ENCODE measurements around the gene AVL9.
"Not testable (repeated sequence)": the region's sequence is repeated elsewhere in the genome, so short reads cannot be mapped to it uniquely, and the experiment has no call there.

Gene AVL9

DNA sequence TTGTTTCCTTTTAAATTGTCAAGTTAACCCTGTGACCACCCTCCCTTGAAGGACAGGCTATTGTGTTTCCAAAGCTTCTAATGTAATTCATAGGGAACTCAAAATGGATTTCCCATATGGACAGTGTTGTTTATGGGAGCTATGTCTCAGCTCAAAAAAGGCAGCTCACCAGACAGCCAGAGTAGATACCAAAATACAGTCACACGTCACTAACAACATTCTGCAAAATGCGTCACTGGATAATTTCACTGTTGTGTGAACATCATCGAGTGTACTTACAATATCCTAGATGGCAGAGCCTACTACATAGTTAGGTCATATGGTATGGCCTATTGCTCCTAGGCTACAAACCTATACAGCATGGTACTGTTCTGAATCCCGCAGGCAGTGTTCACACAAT is 97.4 kb downstream of the AVL9 start:
- DNase-seq: no peak

- no peak for DNase-seq
These were observed 99.7 kb downstream of the AVL9 start for GRCh38 chr7:32594965-32595490.

DNA sequence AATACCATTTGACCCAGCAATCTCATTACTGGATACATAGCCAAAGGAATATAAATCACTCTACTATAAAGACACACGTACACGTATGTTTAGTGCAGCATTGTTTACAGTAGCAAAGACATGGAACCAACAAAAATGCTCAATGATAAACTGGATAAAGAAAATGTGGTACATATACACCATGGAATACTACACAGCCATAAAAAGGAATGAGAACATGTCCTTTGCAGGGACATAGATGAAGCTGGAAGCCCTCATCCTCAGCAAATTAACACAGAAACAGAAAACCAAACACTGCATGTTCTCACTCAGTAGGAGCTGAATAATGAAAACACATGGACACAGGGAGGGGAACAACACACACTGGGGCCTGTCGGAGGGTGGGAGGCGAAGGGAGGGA is 105.9 kb downstream of the AVL9 start:
- DNase-seq: not testable (repeated sequence)

DNA sequence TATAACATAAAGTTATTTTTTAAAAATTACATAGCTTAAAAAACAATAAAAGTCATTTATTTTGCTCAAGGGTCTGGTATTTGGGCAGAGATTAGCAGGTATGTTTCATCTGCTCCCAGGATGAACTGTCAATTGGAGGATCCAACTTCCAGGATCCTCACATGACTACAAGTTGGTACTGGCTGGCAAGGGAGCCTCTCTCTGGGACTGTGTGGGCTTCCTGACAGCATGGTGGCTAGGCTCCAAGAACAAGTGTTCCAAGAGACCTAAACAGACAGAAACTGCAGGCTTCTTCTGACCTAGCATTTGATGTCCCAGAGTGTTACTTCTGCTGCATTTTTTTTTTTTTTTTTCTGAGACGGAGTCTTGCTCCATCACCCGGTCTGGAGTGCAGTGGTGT is 107.2 kb downstream of the AVL9 start:
- DNase-seq: no peak

- not testable (repeated sequence) for DNase-seq
These were observed 108.2 kb downstream of the AVL9 start for GRCh38 chr7:32603492-32603891.

GRCh38 chr7:32604047-32604446 is 108.8 kb downstream of the AVL9 start:
- DNase-seq: not testable (repeated sequence)

GRCh38 chr7:32605032-32605431 is 109.7 kb downstream of the AVL9 start:
- DNase-seq: no peak

GRCh38 chr7:32609463-32609862 is 114.2 kb downstream of the AVL9 start:
- no peak for DNase-seq

GRCh38 chr7:32611201-32612099 is 116.2 kb downstream of the AVL9 start:
- no peak for DNase-seq

DNA sequence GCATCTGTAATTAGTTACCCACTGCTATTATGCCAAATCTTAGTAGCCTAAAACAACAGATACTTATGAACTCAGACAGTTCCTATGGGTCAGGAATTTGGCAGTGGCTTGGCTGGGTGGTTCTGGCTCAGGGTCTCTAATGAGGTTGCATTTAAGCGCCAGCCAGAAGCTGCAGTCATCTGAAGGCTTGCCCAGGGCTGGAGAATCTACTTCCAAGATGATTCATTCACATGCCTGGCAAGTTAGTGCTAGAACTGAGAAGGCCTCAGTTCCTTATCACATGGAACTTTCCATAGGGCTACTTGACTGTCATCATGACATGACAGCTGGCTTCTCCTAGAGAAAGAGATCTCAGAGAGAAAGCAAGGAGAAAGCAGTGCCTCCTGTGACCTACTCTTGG is 121.3 kb downstream of the AVL9 start:
- no peak for DNase-seq

DNA sequence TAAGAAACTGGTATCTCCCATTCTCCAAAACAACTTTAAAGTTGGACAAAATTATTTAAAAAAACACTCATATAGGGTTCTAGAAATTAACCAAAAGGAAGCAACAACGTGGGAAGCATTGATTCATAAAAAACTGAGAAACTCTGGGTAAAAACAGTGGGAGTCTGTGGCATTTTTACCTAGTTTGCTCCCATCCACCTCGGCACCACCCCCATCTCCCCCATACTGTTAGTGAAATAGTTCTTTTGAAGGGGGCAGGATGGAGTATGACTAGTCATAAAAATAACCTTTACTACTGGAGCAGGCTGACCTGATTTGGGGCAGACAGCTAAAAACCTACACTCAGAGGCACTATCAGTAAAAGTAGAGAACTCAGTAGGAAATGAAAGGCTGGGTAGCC is 123.2 kb downstream of the AVL9 start:
- no peak for DNase-seq

DNA sequence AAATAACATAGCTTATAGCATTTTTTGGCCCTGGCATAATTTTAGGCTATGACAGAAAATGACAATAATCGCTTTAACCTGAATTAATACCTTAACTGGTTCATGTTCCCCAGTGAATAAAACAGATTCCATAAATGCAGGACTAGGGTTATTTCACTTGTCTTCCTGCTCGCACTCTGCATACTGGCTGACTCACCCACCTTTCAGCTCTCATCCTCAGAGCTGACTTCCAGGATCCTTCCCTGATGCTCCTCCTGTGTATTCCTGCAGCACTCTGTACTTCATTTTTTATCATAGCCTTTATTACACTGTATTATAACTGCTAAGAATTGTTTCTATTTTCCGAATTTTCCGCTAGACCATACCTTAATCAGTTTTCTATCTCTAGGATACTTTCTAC is 123.7 kb downstream of the AVL9 start:
- DNase-seq: no peak

DNA sequence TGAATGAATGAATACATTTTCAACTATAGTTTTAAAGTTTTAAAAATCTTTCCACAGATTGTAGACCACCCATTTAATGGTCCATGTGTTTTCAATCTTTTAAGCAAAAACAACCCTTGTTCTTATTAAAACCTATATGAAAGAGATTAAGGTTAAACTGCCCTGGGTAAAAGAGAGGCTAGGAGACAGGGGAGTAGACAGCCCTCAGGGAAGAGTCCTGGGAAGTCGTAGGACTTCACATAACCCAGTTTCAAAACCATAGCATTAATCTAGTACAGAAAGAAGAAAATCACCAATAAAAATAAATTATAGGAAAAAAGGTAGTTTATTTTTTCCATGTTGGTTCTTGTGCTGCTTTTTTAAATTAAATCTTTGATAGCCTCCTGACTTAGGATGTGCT is 124.1 kb downstream of the AVL9 start:
- DNase-seq: not testable (repeated sequence)

GRCh38 chr7:32631021-32631420 is 135.7 kb downstream of the AVL9 start:
- DNase-seq: no peak

GRCh38 chr7:32631590-32632497 is 136.6 kb downstream of the AVL9 start:
- DNase-seq: not testable (repeated sequence)

DNA sequence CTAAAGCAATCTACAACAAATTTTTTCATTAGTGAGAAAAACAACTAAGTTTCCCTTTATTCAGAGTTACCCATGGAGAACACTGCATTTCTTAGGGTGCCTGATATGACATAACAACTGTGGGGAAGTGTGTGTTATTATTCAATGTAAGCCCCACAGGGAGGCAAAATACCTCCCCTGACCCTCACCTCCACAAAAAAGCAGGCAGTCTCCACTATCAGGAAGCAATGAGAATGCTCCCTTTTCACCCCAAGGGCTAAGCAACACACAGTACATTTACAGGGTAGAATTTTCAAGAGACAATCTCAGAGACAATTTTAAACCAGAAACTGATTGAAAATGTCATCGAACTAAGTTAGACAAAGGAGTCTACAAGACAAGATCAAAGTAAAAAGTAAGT is 138.2 kb downstream of the AVL9 start:
- not testable (repeated sequence) for DNase-seq

DNA sequence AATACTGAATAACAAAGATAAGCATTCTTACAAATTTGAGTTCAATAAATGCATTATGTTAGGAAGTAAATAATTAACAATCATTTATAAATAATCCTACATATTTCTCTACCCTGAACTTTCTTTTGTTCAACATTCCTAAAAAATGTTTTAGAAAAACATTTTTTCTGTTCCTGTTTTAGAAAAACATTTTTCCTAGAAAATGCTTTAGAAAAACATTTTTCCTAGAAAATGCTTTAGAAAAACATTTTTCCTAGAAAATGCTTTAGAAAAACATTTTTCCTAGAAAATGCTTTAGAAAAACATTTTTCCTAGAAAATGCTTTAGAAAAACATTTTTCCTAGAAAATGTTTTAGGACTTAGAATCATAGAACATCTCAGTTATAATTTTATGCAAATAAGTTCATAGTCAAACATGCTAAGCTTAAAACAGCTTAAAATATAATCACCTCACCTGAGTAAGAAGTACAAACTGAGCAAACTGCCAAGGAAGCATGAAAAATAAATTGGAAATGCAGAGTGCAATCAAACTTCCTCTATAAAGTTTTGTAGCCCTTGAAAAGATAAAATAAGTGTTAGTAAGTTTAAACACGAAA is 139.6 kb downstream of the AVL9 start:
- not testable (repeated sequence) for DNase-seq

DNA sequence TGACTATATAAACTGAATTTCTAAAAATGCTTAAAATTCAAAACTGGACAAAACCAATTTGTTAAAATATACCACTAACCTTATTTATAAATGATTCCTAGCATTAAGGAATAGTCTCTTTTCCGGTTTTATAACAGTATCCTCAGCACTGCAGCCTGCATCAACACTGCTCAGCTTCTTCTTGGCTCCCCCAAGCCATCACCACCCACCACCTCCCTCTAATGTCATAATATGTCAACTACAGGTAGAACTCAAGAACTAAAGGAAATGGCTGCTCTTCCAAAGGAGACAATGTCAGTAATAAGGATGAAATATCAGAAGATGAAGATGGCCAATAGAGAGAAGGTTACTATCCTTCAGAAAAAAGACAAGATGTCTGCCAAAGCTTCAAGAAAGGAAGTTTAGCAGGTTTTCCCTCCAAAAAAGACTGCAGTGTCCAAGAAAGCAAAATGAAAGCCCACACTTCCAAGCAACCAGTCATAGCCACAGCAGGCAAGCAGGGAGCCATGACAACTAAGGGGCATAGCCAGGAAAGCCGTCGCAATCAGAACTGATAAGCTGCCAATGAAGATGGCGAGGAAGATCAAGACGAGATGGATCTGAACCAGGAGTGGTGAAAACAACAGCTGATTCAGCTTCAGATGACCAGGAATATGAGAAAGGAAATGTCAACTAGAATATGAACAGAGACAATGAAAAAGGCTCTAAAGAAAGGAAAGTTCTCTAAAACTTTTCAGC is 141.6 kb downstream of the AVL9 start:
- not testable (repeated sequence) for DNase-seq

GRCh38 chr7:32637611-32638010 is 142.3 kb downstream of the AVL9 start:
- DNase-seq: not testable (repeated sequence)
